Measurements from ENCODE around the gene PRICKLE2. TPM values are rescaled to one million over a fixed set of nuclear protein-coding genes. Genes with fewer than 3 reads are reported as not detected.

PRICKLE2 gene
- total RNA-seq, 4 donors from 2014 or later, result 3.4 to 29.2 (median 12.6) TPM

DNA sequence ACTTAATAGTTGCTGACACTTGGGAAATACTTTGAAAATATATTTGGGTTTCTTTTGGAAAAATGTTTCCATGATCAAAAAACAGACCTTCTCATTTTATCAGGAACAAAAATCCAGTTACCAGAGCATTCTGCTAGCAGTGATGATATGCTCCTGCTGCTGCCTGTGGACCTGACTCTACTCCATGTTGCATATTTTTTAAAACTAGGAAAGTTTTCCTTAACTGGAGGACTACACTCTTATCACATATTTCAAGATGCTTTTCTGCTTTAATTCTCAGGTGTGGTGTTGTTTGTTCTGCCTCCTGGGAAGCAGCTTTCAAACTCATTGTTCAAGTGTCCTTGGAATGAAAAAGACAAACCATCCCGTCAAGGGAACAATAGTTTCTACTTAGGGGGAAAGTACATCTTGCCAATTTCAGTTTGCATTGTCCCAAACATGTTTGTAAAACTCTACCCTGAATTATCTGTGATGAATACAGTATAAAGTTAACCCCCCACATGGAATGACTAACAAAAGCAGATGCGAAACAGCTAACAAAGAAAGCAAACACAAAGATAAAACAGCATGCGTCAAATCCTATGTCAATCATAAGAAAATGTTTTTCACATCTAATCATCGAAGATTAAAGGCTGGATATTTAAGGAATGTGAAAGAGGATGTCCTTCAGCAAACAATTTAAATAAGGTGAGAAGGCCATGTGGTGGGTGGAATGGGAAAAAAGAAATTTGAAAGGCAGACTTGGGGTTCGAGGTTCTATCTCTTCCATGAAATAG lies 161.9 kb downstream of the PRICKLE2 start:
- no peak for TF ChIP-seq POLR2A (IDR thresholded peaks at IDR 0.05)
- TF ChIP-seq, protein P1, sequence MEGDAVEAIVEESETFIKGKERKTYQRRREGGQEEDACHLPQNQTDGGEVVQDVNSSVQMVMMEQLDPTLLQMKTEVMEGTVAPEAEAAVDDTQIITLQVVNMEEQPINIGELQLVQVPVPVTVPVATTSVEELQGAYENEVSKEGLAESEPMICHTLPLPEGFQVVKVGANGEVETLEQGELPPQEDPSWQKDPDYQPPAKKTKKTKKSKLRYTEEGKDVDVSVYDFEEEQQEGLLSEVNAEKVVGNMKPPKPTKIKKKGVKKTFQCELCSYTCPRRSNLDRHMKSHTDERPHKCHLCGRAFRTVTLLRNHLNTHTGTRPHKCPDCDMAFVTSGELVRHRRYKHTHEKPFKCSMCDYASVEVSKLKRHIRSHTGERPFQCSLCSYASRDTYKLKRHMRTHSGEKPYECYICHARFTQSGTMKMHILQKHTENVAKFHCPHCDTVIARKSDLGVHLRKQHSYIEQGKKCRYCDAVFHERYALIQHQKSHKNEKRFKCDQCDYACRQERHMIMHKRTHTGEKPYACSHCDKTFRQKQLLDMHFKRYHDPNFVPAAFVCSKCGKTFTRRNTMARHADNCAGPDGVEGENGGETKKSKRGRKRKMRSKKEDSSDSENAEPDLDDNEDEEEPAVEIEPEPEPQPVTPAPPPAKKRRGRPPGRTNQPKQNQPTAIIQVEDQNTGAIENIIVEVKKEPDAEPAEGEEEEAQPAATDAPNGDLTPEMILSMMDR (IDR thresholded peaks at IDR 0.05), result no peak
- Histone ChIP-seq H3K9me3 (no peaks in the 10 kb centered on the region), H3K36me3 (no peaks in the 10 kb centered on the region), H3K4me3 (no peak overlapping the region), H3K4me1 (peaks cover 0 to 13% (median 8%) of the 10 kb centered on the region in 3 donors), H3K27me3 (no peaks in the 10 kb centered on the region), H3K27ac (no peak overlapping the region)
- 48 to 56% methylated on average over 5 of the region's 5 CpGs for WGBS, 2 donors
- intact Hi-C loops (cut with DNase I), result no loop called here
- no peak for DNase-seq

DNA sequence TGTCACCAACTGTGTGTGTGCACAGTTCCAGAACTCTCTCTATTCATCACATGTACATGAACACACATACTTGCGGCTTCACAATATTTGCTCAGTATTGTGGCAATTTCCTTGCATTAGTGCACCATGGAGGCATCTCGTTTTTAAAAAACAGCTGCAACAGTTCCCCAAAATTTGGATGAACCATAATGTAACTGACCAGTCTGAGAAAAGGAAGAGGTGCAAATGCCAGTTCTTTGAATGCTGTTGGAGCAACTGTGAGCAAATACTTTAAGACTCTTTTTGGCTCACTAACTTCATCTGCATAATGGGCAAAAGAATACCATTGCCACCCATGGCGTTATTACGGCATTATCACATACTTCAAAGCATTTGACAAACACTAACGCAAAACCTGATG lies 163.6 kb downstream of the PRICKLE2 start:
- TF ChIP-seq POLR2A (IDR thresholded peaks at IDR 0.05), result no peak
- no peaks in the 10 kb centered on the region for H3K36me3 ChIP-seq
- H3K27ac ChIP-seq, result no peak overlapping the region
- no peak for DNase-seq
- intact Hi-C loops (cut with DNase I), result no loop called here
- H3K9me3 ChIP-seq, result no peaks in the 10 kb centered on the region
- H3K4me1 ChIP-seq, result no peaks in the 10 kb centered on the region
- 91 to 92% methylated on average over 5 of the region's 5 CpGs for WGBS, 2 donors
- no peaks in the 10 kb centered on the region for H3K27me3 ChIP-seq
- H3K4me3 ChIP-seq, result no peak overlapping the region

DNA sequence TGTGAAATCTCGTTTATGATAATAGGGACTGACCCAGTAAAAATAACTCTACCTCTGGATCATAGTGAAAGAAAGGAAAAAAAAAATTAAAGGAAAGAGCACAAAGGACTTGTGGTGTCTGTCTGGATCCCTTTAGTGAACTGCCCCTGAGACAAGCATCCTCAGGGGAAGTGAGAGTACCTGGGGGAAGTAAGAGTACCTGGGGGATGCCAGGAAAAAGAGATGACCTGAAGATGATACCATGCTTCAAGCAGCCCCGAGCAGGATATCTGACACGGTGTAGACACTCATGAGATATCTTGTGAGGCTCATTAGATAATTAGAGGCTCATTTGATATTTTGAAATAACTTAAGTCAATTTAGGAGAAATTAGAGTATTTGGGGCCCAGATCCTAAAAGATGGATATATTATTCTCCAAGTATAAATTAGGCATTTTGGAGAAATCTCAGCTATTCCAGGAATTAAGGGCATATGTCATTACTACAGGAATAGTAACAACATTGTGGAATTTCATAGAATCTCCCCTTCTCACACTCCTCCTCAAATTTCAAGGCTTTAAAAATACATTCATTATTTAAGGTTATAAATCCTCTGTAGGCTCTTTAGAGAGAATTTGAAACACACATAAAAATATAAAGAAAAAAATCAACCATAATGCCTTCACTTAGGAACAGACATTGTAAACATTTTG lies 165.6 kb downstream of the PRICKLE2 start:
- intact Hi-C loops (cut with DNase I), result no loop called here
- no peak overlapping the region for H3K27ac ChIP-seq
- no peaks in the 10 kb centered on the region for H3K4me1 ChIP-seq
- H3K36me3 ChIP-seq, result no peaks in the 10 kb centered on the region
- no peak overlapping the region for H3K4me3 ChIP-seq
- no peak for DNase-seq
- H3K27me3 ChIP-seq, result no peaks in the 10 kb centered on the region
- WGBS, 2 donors, result 76 to 83% methylated on average over 3 of the region's 3 CpGs
- H3K9me3 ChIP-seq, result no peaks in the 10 kb centered on the region
- TF ChIP-seq POLR2A (IDR thresholded peaks at IDR 0.05), result no peak
- TF ChIP-seq, protein P1 (IDR thresholded peaks at IDR 0.05), result no peak

- Histone ChIP-seq H3K27me3 (no peaks in the 10 kb centered on the region), H3K9me3 (no peaks in the 10 kb centered on the region), H3K27ac (no peak overlapping the region), H3K36me3 (no peaks in the 10 kb centered on the region), H3K4me3 (no peak overlapping the region), H3K4me1 (no peaks in the 10 kb centered on the region)
- DNase-seq, result no peak
- intact Hi-C loops (cut with DNase I), result no loop called here
- 12 to 19% methylated on average over 4 of the region's 4 CpGs for WGBS, 2 donors
- TF ChIP-seq, protein P1 (IDR thresholded peaks at IDR 0.05), result no peak
- no peak for TF ChIP-seq POLR2A (IDR thresholded peaks at IDR 0.05)
These were observed 166.7 kb downstream of the PRICKLE2 start for GRCh38 chr3:64058566-64058965.

DNA sequence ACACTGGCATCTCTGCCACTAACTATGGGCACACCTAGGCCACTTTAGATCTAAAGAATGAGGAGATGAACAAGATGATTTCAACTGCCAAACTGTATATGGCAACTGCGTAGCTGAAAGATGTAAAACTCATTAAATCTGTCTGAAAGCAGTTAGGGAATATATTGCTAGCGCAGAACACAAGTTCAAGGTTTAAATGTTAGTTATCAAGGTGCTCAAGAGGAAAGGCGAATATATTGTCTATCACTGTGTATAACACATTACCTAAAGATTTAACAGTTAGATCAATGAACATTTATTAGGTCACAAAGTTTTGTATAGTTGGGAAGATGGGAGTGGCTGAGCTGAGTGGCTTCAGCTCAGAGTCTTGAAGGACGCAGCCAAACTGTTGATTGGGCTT lies 168.0 kb downstream of the PRICKLE2 start:
- no peaks in the 10 kb centered on the region for H3K27me3 ChIP-seq
- H3K4me3 ChIP-seq, result no peak overlapping the region
- DNase-seq, result no peak
- no peak overlapping the region for H3K27ac ChIP-seq
- TF ChIP-seq, protein P1 (IDR thresholded peaks at IDR 0.05), result no peak
- TF ChIP-seq POLR2A (IDR thresholded peaks at IDR 0.05), result no peak
- H3K4me1 ChIP-seq, result no peaks in the 10 kb centered on the region
- 92 to 93% methylated on average over 4 of the region's 4 CpGs for WGBS, 2 donors
- H3K36me3 ChIP-seq, result no peaks in the 10 kb centered on the region
- no peaks in the 10 kb centered on the region for H3K9me3 ChIP-seq
- intact Hi-C loops (cut with DNase I), result no loop called here
